Activated CD4-positive, alpha-beta T cell treated with anti-CD3 and anti-CD28 coated beads, Interleukin-2, amount 10 ng/mL, durations not matched to agents 24 days and 14 days (primary cell): Measurements from ENCODE around the gene RRAD. TPM values are rescaled to one million over a fixed set of nuclear protein-coding genes. Genes with fewer than 3 reads are reported as not detected.

ENCODE experiments used
- DNase-seq: peaks from one replicate; pipeline ENCODE4 v3.0.0; 2022
- H3K27ac Mint-ChIP-seq: one replicate; pipeline ENCODE4 v1.8.0; 2022; ENCODE audit warnings: mild to moderate bottlenecking, mixed read lengths
- H3K27me3 Mint-ChIP-seq: one replicate; pipeline ENCODE4 v1.8.0; 2022; ENCODE audit warnings: mixed read lengths
- H3K36me3 Mint-ChIP-seq: one replicate; pipeline ENCODE4 v1.8.0; 2022; ENCODE audit warnings: low read depth, mild to moderate bottlenecking, mixed read lengths
- H3K4me1 Mint-ChIP-seq: one replicate; pipeline ENCODE4 v1.8.0; 2021; ENCODE audit warnings: mixed read lengths
- H3K4me3 Mint-ChIP-seq: one replicate; pipeline ENCODE4 v1.8.0; 2022; ENCODE audit warnings: mild to moderate bottlenecking, moderate library complexity, mixed read lengths
- H3K9me3 Mint-ChIP-seq: one replicate; pipeline ENCODE4 v1.8.0; 2021; ENCODE audit warnings: mixed read lengths
- intact Hi-C: fragments of 100-400 bp; cut with micrococcal nuclease; formaldehyde crosslinking; loops from one replicate; pipeline ENCODE4 v1.15.1; 2023
- total RNA-seq: library from RNA; stranded (reverse); gene quantifications from 2 replicates; pipeline ENCODE4 v1.2.3, GENCODE V29; 2022

RRAD gene
- total RNA-seq, 1 donor from 2014 or later = 1.3 TPM

GRCh38 chr16:66874079-66874775 lies 51.1 kb downstream of the RRAD start:
- intact Hi-C loops = loop anchor here (5.0 to 10.0 kb wide), 2 partner anchors 181 to 267 kb away; no protein-coding TSS in a partner anchor
- peak; percentile 72 for DNase-seq
- peak overlapping the region; percentile 97 for H3K27ac Mint-ChIP-seq
- H3K4me3 Mint-ChIP-seq = peak overlapping the region; percentile 53
- H3K4me1 Mint-ChIP-seq = peaks cover 54% of the 10 kb centered on the region
- H3K36me3 Mint-ChIP-seq = no peaks in the 10 kb centered on the region
- H3K9me3 Mint-ChIP-seq = no peaks in the 10 kb centered on the region
- no peaks in the 10 kb centered on the region for H3K27me3 Mint-ChIP-seq

GRCh38 chr16:66873685-66874055 lies 51.7 kb downstream of the RRAD start:
- H3K4me3 Mint-ChIP-seq = peak overlapping the region; percentile 87
- no peaks in the 10 kb centered on the region for H3K9me3 Mint-ChIP-seq
- H3K36me3 Mint-ChIP-seq = no peaks in the 10 kb centered on the region
- H3K4me1 Mint-ChIP-seq = peaks cover 53% of the 10 kb centered on the region
- no peaks in the 10 kb centered on the region for H3K27me3 Mint-ChIP-seq
- peak overlapping the region; percentile 97 for H3K27ac Mint-ChIP-seq
- intact Hi-C loops = loop anchor here (1.0 to 10.0 kb wide), 6 partner anchors 43 to 465 kb away; partner anchors contain the start of gene NAE1
- DNase-seq = no peak

GRCh38 chr16:66872943-66873684 lies 52.2 kb downstream of the RRAD start:
- peaks cover 47% of the 10 kb centered on the region for H3K4me1 Mint-ChIP-seq

GRCh38 chr16:66872559-66872942 lies 52.8 kb downstream of the RRAD start:
- peak overlapping the region; percentile 94 for H3K27ac Mint-ChIP-seq
- intact Hi-C loops = loop anchor here (2.0 to 10.0 kb wide), 5 partner anchors 144 to 464 kb away; no protein-coding TSS in a partner anchor
- H3K27me3 Mint-ChIP-seq = no peaks in the 10 kb centered on the region
- H3K36me3 Mint-ChIP-seq = no peaks in the 10 kb centered on the region
- H3K4me1 Mint-ChIP-seq = peaks cover 43% of the 10 kb centered on the region
- no peaks in the 10 kb centered on the region for H3K9me3 Mint-ChIP-seq
- DNase-seq = no peak
- H3K4me3 Mint-ChIP-seq = peak overlapping the region; percentile 87

More at GRCh38 chr16:66872943-66873684, 52.2 kb downstream of the RRAD start:
- Mint-ChIP-seq H3K27ac (peak overlapping the region; percentile 94), H3K9me3 (no peaks in the 10 kb centered on the region), H3K27me3 (no peaks in the 10 kb centered on the region), H3K36me3 (no peaks in the 10 kb centered on the region), H3K4me3 (peak overlapping the region; percentile 87)
- DNase-seq = peak; percentile 97
- intact Hi-C loops = loop anchor here (1.0 to 10.0 kb wide), 6 partner anchors 43 to 464 kb away; partner anchors contain the start of gene NAE1

- Mint-ChIP-seq H3K4me1 (peaks cover 42% of the 10 kb centered on the region), H3K27ac (no peak overlapping the region), H3K36me3 (no peaks in the 10 kb centered on the region), H3K9me3 (no peaks in the 10 kb centered on the region), H3K4me3 (no peak overlapping the region), H3K27me3 (no peaks in the 10 kb centered on the region)
- no peak for DNase-seq
- intact Hi-C loops = loop anchor here (2.0 to 10.0 kb wide), 5 partner anchors 143 to 463 kb away; no protein-coding TSS in a partner anchor
Measured at GRCh38 chr16:66871840-66872239, 53.5 kb downstream of the RRAD start.

Other genes with a start within 250 kb of the RRAD start
- gene CMTM4, start 228.8 kb downstream of the RRAD start, total RNA-seq = 3.5 and 5.0 TPM in 2 replicates
- gene DYNC1LI2, start 173.9 kb downstream of the RRAD start, total RNA-seq = 51.4 and 56.5 TPM in 2 replicates
- 0.37 TPM in 1 of 2 replicates, not detected in the other for gene TERB1, start 124.0 kb downstream of the RRAD start, total RNA-seq
- 118 and 125 TPM in 2 replicates for gene NAE1, start 94.6 kb downstream of the RRAD start, total RNA-seq
- gene CA7, start 81.1 kb downstream of the RRAD start, total RNA-seq = 0.28 and 0.56 TPM in 2 replicates
- gene PDP2, start 45.0 kb downstream of the RRAD start, total RNA-seq = 48.0 and 51.8 TPM in 2 replicates
- gene CDH16, start 6.7 kb downstream of the RRAD start, total RNA-seq = not detected in 2 replicates
- gene CIAO2B, start 8.9 kb upstream of the RRAD start, total RNA-seq = 170 and 176 TPM in 2 replicates
- gene CES2, start 10.0 kb upstream of the RRAD start, total RNA-seq = 30.6 and 33.6 TPM in 2 replicates
- 6.8 and 7.0 TPM in 2 replicates for gene CES3, start 35.7 kb upstream of the RRAD start, total RNA-seq
- 27.0 and 27.5 TPM in 2 replicates for gene CES4A, start 63.1 kb upstream of the RRAD start, total RNA-seq
- 163 and 172 TPM in 2 replicates for gene CBFB, start 103.6 kb upstream of the RRAD start, total RNA-seq
- gene PHAF1, start 184.4 kb upstream of the RRAD start, total RNA-seq = 19.4 and 19.8 TPM in 2 replicates
- 5.5 and 5.6 TPM in 2 replicates for gene B3GNT9, start 225.5 kb upstream of the RRAD start, total RNA-seq
- 28.9 and 30.1 TPM in 2 replicates for gene TRADD, start 234.4 kb upstream of the RRAD start, total RNA-seq
- 25.1 and 30.0 TPM in 2 replicates for gene FBXL8, start 234.4 kb upstream of the RRAD start, total RNA-seq
- 48.5 and 54.0 TPM in 2 replicates for gene HSF4, start 239.2 kb upstream of the RRAD start, total RNA-seq
- gene NOL3, start 245.0 kb upstream of the RRAD start, total RNA-seq = 31.0 and 36.7 TPM in 2 replicates